ENCODE results near the gene ARSJ.

GRCh38 chr4:113878668-113879067, 100.8 kb downstream of the ARSJ start:
- TF ChIP-seq CTCF (IDR thresholded peaks at IDR 0.05) (no peak), POLR2A (IDR thresholded peaks at IDR 0.05) (no peak), POLR2AphosphoS5 (IDR thresholded peaks at IDR 0.05) (no peak)
